GM19238 (cell line): ENCODE results near the gene DOCK4.

ENCODE experiments used
- DNase-seq: peaks from one replicate; pipeline ENCODE4 v3.0.0; 2011; ENCODE audit warnings: low spot score; ENCODE audit not compliant: insufficient read length

The DOCK4 gene

DNA sequence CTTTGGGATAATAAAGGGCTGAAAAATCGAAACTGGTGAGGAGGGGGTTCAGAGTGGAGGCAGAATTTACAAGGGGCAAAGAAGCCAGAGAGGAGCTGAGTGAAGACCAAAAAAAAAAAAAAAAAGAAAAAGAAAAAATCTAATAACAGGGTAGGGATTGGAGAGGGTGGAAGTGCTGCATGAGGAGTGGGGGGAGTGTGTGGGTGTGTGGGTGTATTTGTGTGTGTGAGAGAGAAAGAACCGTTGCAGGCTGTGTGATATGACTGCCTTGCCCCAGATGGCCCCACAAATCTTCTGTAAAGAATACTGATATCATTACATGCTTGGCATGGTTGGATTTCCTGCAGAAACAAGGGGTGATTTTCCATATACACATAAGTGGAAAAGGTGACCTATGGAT is 436.1 kb downstream of the DOCK4 start:
- no peak for DNase-seq

GRCh38 chr7:111765751-111766643 is 440.2 kb downstream of the DOCK4 start:
- DNase-seq: no peak

DNA sequence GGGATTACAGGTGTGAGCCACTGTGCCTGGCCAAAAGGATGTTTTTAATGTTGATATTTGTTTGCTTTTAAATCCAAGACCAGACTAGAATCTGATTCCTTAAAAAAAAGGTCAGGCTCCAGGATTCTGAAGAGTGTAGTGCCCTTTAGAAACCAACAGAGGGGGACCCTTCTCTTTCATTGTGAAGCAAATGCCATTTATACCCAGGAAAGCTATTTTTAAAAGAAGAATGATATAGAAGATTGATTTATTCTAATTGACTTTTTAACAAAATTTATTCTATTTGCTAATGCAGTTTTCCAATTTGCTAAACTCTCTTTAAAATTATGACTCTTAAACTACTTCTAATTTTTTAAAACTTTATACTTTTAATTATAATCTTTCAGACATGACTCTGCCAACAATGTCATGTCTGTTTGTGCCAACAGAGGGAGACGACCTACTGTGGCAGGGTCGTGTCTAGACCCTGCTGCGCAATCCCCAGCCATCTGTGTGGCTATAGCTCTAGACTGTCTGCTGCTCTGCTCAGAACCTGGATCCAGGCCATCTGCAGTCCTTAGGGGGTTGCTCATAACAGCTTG is 442.9 kb downstream of the DOCK4 start:
- no peak for DNase-seq

DNA sequence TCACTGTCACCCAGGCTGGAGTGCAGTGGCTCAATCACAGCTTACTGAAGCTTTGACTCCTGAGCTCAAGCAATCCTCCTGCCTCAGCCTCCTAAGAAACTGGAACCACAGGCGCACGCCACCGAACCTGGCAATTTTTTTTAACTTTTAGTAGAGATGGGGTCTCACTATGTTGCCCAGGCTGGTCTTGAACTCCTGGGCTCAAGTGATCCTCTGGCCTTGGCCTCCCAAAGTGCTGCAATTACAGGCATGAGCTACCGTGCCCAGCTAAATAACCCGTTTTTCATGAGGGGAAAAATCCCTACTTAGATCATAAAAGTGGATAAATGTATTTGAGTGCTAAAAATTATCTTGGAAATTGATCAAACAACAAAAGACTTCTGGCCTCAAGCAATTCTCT is 443.4 kb downstream of the DOCK4 start:
- DNase-seq: no peak

GRCh38 chr7:111762211-111762610 is 444.0 kb downstream of the DOCK4 start:
- no peak for DNase-seq

DNA sequence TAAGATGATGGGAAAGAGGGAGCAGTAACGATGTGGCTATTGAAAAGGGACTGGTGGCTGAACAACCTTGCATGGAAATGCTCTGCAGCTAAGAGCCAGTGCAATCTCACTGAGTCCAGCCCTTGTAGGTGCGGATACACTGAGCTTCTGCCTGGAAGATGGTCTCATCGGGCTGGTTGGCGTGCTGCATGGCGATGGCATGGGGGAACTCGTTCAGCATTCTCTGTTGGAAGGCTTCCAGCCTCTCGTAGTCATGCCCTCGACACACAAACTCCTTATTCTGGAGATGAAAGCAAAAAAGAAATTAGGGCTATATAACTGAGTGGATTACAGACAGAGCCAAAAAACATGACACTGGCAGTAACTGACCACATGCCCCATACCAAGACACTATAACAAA is 446.2 kb downstream of the DOCK4 start:
- DNase-seq: no peak

- no peak for DNase-seq
These were observed 447.9 kb downstream of the DOCK4 start for GRCh38 chr7:111758332-111758731.

- DNase-seq: no peak
These were observed 449.5 kb downstream of the DOCK4 start for GRCh38 chr7:111756687-111757178.

DNA sequence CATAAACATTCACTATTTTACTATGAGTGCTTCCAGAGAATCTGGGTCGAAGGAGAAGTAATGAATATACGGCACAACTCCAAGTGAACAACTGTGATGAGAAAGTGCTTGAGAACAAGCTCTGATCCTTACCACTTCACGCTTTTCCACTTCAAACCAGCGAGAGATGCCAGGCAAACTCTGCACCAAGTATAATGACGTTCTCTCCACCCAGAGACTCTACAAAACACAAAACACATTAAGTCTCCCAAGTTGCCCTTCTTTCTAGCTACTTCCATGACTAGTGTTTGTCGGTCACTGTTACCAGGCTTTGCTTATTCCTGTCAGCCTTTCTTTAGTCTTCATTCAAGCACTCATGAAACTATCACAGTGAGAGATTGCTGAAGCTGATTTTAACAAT is 450.8 kb downstream of the DOCK4 start:
- DNase-seq: no peak

DNA sequence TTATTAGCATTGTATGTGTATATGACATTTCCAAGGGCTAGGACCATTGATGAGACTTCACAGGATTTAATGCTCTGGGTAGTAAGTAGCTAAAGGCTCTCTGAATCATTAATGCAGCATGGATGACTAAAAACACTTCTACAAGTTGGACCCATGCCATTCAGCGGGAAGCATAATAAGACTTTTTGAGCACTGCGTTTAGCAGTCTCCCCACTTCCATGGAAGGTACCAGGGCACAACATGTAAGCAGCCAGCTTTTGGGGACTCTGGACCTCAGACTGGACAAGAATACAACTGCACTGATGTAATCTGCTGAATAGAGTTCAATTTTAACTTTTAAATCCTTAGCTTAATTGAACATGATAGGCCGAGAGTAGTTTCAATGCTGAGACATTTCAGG is 452.2 kb downstream of the DOCK4 start:
- no peak for DNase-seq

DNA sequence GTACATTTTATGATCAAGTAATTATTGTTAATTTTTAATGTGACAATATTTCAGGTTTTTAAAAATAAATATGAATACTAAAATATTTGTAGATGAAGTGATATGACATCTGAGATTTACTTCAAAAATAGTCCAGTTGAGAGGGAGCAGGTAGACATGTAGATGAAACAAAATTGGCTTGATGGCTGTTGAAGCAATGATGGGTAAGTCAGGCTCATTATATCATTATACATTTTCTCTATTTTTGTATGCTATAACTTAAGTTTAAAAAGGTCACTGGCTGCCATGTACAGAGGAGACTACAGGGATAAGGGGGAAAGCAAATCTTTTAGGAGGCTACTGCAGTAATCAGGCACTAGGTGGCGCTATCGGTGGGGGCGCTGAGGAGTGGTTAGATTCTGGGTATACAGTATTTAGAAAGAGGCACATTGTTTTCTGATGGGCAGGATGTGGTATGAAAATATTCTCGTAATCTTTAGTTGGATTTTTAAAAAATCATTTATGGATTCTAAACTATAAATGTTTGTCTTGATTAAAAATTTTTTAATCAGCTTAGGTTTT is 454.1 kb downstream of the DOCK4 start:
- DNase-seq: peak; percentile 18

DNA sequence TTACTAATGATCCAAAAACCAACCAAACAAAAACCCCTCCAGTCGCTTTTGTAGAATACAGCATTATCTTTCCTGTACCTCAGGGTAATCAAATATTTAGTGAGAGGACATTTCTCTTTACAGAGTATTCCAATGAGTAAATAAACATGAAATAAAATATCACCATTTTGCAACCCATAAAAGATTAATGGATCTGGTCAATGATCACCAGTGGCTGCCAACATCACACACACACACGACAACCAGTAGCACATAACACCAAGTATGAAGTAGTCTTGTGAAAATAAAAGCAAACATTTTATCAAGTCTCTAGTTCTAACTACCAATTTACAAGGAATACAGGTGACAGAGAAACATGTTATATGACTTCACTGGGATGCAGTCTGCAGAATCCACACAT is 455.3 kb downstream of the DOCK4 start:
- no peak for DNase-seq

DNA sequence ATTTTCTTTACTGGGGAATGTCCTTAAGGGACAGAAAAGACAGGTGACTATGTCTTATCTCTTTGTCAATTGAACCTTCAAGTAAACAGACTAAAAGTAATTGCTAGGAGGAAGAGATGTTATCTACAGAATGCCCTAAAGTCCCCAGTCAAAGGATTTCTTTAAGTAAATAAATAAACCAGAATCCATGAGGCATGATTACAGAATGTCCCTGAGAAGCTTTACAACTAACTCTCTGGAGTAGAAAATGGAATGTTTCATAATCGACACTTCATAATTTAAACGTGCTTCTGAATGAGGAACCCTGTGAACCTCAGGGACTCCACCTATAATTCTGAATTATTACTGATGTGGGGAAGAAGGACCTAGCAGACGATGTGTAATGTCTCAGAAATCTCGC is 456.0 kb downstream of the DOCK4 start:
- DNase-seq: no peak

DNA sequence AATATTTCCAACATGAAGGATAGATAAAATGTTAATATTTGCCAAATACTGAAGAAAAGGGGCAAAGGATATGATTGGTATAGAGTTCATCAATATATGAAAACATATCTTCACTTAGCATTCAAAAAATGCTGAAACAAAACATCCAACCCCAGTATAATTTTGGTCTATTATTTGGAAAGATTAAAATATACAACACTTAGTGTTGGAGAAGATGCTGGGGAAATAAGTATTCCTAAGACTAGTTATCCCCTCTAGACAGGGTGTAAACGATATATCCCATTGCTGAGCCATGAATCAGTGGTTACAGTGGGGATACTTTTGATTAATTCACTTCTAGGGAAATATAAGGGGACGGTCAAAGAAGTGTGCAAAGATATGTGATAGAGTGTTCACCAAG is 456.6 kb downstream of the DOCK4 start:
- no peak for DNase-seq

DNA sequence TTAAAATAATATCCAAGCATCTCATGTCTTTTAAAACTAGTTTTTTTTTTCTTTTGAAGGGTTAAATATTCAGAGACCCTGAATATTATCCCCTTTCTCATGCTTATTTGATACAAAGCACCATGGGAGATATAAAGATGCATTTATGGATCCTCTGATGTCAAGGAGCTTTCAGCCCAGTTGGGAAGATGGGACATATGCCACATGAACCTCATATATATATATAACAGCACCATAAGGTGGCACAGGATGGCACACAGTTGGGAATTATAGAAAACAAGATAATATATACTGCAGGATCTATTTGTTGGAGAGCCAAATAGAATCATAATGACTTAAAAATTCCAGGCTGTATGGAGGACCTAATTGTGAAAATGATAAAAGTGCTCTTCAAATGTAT is 458.5 kb downstream of the DOCK4 start:
- no peak for DNase-seq

- DNase-seq: no peak
These were observed 459.2 kb downstream of the DOCK4 start for GRCh38 chr7:111746950-111747349.

DNA sequence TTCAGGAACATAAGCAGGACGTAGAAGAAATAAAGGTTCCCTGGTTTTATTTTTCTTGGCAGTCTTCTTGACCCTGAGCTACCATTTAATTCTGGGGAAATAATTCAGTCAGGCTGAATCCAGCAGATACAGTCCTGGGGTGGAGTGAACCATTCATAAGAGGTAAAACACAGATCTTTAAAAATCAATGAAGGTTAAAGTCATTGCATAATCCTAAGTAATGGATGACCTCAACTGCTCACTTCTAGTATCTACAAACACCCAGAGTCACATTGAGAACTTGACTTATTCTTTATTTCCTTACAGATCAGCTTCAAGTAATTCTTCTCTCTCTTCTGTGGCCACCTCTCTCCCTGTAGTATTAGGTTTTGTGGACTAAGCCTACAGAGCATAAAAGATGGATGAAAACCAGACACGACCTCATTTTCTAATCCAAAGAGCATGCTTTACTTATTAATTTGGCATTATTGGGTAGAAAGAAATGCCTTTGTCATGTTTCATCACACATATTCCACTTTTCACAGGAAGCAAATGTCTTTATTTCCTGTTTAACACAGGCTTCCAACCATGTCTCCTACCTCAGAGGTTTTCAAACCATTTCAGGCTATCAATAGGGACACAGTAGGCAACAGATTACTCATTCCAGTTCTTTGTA is 461.6 kb downstream of the DOCK4 start:
- DNase-seq: no peak

GRCh38 chr7:111743244-111743847 is 462.9 kb downstream of the DOCK4 start:
- no peak for DNase-seq

DNA sequence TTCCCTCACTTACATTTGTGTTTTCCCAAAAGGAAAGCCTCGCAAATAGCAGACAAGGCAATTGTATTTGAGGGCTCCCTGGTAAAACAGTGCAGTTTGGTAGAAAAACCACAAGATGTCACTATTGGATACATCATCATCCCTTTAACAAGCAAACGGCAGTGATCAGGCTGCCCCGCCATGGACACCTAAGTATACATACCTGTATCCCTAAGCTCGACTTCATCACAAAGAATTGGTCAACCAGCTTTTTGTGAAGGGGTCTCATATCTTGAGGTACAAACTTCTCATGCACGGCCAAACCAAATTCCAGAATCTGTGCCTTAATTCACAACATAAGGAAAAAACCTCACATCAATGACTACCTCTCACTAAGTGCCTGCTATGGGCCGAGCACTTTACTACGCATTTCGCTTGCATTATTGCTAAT is 464.4 kb downstream of the DOCK4 start:
- DNase-seq: peak; percentile 21

DNA sequence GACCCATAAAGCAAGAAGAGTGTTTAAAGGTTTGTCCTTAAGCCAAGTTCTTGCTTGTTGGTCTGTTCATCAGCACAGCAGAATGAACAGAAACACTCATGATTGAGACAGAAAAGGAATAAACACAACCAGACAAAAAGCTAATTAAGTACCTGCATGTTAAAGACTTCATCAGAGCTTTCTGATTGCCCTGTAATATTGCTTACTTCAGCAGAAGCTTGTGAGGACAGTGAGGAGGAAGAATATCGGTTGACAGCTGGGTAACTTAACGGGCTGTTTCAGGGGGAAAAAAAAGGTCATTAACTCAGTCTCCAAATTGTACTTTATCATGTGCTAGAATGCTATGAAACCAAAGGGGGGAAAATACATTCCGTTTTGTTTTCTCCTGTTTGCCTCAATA is 465.3 kb downstream of the DOCK4 start:
- DNase-seq: no peak

GRCh38 chr7:111736552-111736874 is 469.7 kb downstream of the DOCK4 start:
- DNase-seq: no peak
